Measurements from ENCODE around the gene WWOX. TPM values are rescaled to one million over a fixed set of nuclear protein-coding genes. Genes with fewer than 3 reads are reported as not detected.

Gene WWOX
- total RNA-seq, 1 donor from 2014 or later, result 106 TPM

GRCh38 chr16:78212674-78213073 is 113.2 kb downstream of the WWOX start:
- Histone ChIP-seq H3K27me3 (no peaks in the 10 kb centered on the region), H3K27ac (no peak overlapping the region), H3K4me3 (no peak overlapping the region), H3K36me3 (no peaks in the 10 kb centered on the region), H3K4me1 (no peaks in the 10 kb centered on the region), H3K9me3 (no peaks in the 10 kb centered on the region)
- no peak for TF ChIP-seq CTCF (IDR thresholded peaks at IDR 0.05)
- intact Hi-C loops (cut with DNase I), result no loop called here
- DNase-seq (ENCODE audit: low spot score in 2 of 2), result no peak

GRCh38 chr16:78213751-78214150 is 114.3 kb downstream of the WWOX start:
- H3K36me3 ChIP-seq, result no peaks in the 10 kb centered on the region
- intact Hi-C loops (cut with DNase I), result no loop called here

GRCh38 chr16:78215222-78215621 is 115.8 kb downstream of the WWOX start:
- Histone ChIP-seq H3K36me3 (no peaks in the 10 kb centered on the region), H3K27me3 (no peaks in the 10 kb centered on the region), H3K9me3 (no peaks in the 10 kb centered on the region), H3K4me1 (no peaks in the 10 kb centered on the region), H3K27ac (no peak overlapping the region), H3K4me3 (no peak overlapping the region)
- TF ChIP-seq CTCF (IDR thresholded peaks at IDR 0.05), result no peak
- DNase-seq (ENCODE audit: low spot score in 2 of 2), result no peak
- intact Hi-C loops (cut with DNase I), result no loop called here

More at GRCh38 chr16:78213751-78214150, 114.3 kb downstream of the WWOX start:
- no peaks in the 10 kb centered on the region for H3K9me3 ChIP-seq
- H3K4me1 ChIP-seq, result no peaks in the 10 kb centered on the region
- no peak overlapping the region for H3K4me3 ChIP-seq
- no peak for TF ChIP-seq CTCF (IDR thresholded peaks at IDR 0.05)
- no peak overlapping the region for H3K27ac ChIP-seq
- H3K27me3 ChIP-seq, result no peaks in the 10 kb centered on the region
- DNase-seq (ENCODE audit: low spot score in 2 of 2), result no peak

DNA sequence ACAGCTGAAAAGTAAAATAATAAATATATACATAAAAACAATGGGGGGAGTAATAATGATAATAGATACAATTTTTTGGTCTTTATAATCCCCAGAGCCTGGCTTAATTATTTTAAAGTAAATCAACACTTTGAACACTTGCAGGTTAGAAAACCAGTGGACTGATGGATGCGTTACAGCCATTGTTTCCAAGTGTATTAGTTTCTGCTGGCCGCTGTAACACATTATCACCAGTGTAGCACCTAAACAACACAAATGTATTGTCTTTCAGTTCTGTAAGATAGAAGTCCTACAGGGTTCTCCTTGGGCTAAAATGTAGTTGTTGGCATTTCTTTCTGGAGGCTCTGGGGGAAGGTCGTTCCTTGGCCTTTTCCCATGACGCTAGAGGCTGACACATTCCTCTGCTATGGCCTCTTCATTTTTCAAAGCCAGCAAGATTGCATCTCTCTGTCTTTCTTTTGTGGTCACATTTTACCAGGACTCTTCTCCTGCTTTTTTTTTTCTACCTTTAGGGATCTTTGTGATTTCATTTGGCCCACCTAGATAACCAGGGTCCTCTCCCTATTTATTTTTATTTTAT is 116.8 kb downstream of the WWOX start:
- no peak for DNase-seq (ENCODE audit: low spot score in 2 of 2)
- Histone ChIP-seq H3K9me3 (no peaks in the 10 kb centered on the region), H3K27me3 (no peaks in the 10 kb centered on the region), H3K36me3 (no peaks in the 10 kb centered on the region), H3K4me3 (no peak overlapping the region), H3K27ac (no peak overlapping the region), H3K4me1 (no peaks in the 10 kb centered on the region)
- TF ChIP-seq CTCF (IDR thresholded peaks at IDR 0.05), result no peak
- intact Hi-C loops (cut with DNase I), result no loop called here

DNA sequence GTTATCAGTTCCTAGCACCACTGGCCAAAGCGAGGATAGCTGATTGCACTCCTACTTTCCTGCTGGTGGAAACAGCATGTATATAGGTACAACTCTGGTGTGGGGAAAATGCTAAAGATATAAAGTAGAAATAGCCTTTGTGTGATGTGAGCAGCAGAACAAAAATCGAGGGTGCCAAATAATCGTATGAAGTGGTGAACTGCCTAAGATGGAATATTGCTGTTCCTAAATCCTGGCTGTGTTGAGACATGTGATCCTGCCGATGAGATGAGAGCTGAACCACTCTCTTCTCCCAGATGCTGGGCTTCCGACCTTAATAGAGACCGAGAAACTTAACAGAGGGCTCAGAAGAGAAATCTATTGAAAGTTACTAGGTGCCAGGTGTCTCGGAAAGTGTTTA is 117.8 kb downstream of the WWOX start:
- Histone ChIP-seq H3K27me3 (no peaks in the 10 kb centered on the region), H3K4me3 (no peak overlapping the region), H3K9me3 (no peaks in the 10 kb centered on the region), H3K4me1 (no peaks in the 10 kb centered on the region), H3K27ac (no peak overlapping the region), H3K36me3 (no peaks in the 10 kb centered on the region)
- no peak for TF ChIP-seq CTCF (IDR thresholded peaks at IDR 0.05)
- no peak for DNase-seq (ENCODE audit: low spot score in 2 of 2)
- intact Hi-C loops (cut with DNase I), result no loop called here

- H3K4me1 ChIP-seq, result no peaks in the 10 kb centered on the region
- intact Hi-C loops (cut with DNase I), result no loop called here
- H3K27ac ChIP-seq, result no peak overlapping the region
- no peaks in the 10 kb centered on the region for H3K9me3 ChIP-seq
- DNase-seq (ENCODE audit: low spot score in 2 of 2), result no peak
- no peaks in the 10 kb centered on the region for H3K27me3 ChIP-seq
- no peaks in the 10 kb centered on the region for H3K36me3 ChIP-seq
- H3K4me3 ChIP-seq, result no peak overlapping the region
- TF ChIP-seq CTCF (IDR thresholded peaks at IDR 0.05), result no peak
Observed at GRCh38 chr16:78218279-78218678, 118.8 kb downstream of the WWOX start.
